NB4 (cell line): ENCODE results near the gene CST6.

ENCODE experiments used
- CTCF ChIP-seq: IDR thresholded peaks from one replicate; pipeline ENCODE4 v1.5.1; 2012; ENCODE audit warnings: low read depth, low read length
- POLR2A ChIP-seq: IDR thresholded peaks from 2 replicates; pipeline ENCODE4 v1.6.1; 2011; ENCODE audit warnings: mild to moderate bottlenecking; ENCODE audit not compliant: insufficient read length; ENCODE audit errors: extremely low read depth

DNA sequence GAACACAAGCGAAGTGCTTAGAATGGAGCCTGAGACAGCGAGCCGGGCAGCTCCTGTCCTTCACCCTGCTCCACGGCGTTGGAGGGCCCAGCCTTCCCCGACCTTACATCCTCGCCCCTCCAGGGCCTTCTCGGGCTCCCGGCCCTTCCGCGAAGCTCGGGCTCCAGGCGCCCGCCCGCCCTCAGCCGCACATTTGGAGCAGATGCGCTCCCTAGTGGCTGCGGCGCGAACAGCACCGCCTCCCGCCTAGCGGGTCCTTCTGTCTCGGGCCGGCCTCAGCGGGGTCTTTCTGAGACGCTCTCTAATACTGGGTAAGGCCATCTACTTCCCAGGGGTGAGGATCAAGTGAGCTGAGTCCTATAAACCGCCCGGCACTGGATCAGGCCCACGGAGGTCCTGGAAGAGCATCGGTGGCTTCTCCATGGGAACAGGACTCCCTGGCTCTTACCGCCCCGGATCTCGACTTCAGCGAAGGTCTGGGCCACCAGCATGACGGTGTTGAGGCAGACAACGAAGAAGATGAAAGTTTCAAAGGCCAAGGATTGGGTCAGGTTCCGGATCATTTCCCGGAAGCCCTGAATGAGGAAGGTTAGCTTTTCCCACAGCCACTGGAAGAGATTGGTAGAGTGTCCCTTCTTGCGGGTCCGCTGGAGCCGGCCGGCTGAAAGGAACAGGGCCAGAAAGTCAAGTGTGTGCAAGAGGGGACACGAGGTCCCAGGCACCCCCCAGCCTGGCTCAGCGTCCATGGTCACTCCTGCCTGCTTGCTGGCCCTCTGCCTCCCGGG, 10.8 kb downstream of the CST6 start:
- peak; percentile 83 for TF ChIP-seq CTCF
- peak; percentile 29 for TF ChIP-seq POLR2A
